ENCODE measurements around the gene HHLA2.
"Not testable (repeated sequence)": the region's sequence is repeated elsewhere in the genome, so short reads cannot be mapped to it uniquely, and the experiment has no call there.

Gene HHLA2

DNA sequence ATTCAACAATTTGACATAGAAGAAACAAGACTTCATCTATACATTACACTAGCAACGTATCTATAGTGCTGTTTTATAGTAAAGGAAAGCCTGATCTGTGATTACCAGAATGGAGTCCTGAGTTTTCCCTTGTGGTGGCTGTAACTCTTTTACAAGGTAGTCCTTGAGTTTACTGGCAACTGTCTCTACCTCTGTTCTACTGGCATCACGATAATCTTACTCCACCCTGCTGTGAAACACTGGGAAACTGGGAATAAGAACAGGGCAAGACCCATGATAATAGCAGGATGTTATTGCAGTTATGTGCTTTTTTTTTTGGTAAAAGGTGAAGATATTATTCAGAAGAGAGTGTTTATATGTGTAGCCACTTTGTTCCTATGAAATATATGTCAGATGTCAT, 12.4 kb upstream of the HHLA2 start:
- H3K27me3 ChIP-seq (replicated peaks; ENCODE audit: insufficient read depth, low read length) = no peaks in the 10 kb centered on the region
- 0 out of 2 replicates have a peak, but pooled peaks cover 3% of the 10 kb centered on the region for H3K4me1 ChIP-seq (ENCODE audit: low read length)
- no peak overlapping the region for H2AFZ ChIP-seq (ENCODE audit: low read length)
- H3K9me3 ChIP-seq (replicated peaks; ENCODE audit: insufficient read depth, low read length) = no peaks in the 10 kb centered on the region
- no peaks in the 10 kb centered on the region for H3K9me2 ChIP-seq (replicated peaks; ENCODE audit: insufficient read depth, low read length)
- no peak for DNase-seq
- H3K4me2 ChIP-seq (ENCODE audit: low read depth, low read length) = no peak overlapping the region
- no peak for TF ChIP-seq EZH2phosphoT487 (IDR thresholded peaks at IDR 0.05; ENCODE audit: low read length)
- TF ChIP-seq, protein P1, sequence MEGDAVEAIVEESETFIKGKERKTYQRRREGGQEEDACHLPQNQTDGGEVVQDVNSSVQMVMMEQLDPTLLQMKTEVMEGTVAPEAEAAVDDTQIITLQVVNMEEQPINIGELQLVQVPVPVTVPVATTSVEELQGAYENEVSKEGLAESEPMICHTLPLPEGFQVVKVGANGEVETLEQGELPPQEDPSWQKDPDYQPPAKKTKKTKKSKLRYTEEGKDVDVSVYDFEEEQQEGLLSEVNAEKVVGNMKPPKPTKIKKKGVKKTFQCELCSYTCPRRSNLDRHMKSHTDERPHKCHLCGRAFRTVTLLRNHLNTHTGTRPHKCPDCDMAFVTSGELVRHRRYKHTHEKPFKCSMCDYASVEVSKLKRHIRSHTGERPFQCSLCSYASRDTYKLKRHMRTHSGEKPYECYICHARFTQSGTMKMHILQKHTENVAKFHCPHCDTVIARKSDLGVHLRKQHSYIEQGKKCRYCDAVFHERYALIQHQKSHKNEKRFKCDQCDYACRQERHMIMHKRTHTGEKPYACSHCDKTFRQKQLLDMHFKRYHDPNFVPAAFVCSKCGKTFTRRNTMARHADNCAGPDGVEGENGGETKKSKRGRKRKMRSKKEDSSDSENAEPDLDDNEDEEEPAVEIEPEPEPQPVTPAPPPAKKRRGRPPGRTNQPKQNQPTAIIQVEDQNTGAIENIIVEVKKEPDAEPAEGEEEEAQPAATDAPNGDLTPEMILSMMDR (IDR thresholded peaks at IDR 0.05; ENCODE audit: low read length) = no peak
- TF ChIP-seq EZH2 (optimal IDR thresholded peaks at IDR 0.05; ENCODE audit: low read depth, low read length) = no peak
- H3F3A ChIP-seq (ENCODE audit: insufficient read depth, low read length) = no peaks in the 10 kb centered on the region
- H3K27ac ChIP-seq (ENCODE audit: low read length) = no peak overlapping the region
- H3K79me2 ChIP-seq (ENCODE audit: low read length) = no peaks in the 10 kb centered on the region
- H4K20me1 ChIP-seq (ENCODE audit: insufficient read depth, low read length) = no peaks in the 10 kb centered on the region
- no peak overlapping the region for H3K9ac ChIP-seq (ENCODE audit: low read length)
- H3K4me3 ChIP-seq (ENCODE audit: low read length) = no peak overlapping the region
- H3K36me3 ChIP-seq (replicated peaks; ENCODE audit: insufficient read depth, low read length) = no peaks in the 10 kb centered on the region

DNA sequence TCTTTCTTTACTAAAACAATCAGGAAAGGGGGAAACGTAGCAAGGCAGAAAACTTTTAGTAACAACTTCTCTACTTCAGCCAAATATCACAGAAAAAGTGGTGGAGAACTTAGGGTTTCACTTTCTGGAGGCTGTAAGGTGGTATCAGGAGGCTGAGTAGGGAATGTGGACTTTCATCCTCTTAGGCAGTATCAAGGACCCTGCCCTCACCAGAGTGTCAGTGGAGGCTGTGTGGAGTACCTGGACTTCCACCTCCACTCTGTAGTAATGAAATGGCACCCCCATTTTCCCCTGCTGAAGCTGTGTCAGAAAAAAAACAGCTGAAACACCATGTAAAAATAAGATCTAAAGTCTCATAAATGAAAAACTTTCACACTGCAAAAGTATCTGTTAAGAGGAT, 11.2 kb upstream of the HHLA2 start:
- Histone ChIP-seq H3K4me3 (ENCODE audit: low read length) (no peak overlapping the region), H3K27me3 (replicated peaks; ENCODE audit: insufficient read depth, low read length) (no peaks in the 10 kb centered on the region), H3K9me3 (replicated peaks; ENCODE audit: insufficient read depth, low read length) (no peaks in the 10 kb centered on the region), H3K79me2 (ENCODE audit: low read length) (no peaks in the 10 kb centered on the region), H3K4me1 (ENCODE audit: low read length) (0 out of 2 replicates have a peak, but pooled peaks cover 3% of the 10 kb centered on the region), H2AFZ (ENCODE audit: low read length) (no peak overlapping the region), H3K9me2 (replicated peaks; ENCODE audit: insufficient read depth, low read length) (no peaks in the 10 kb centered on the region), H4K20me1 (ENCODE audit: insufficient read depth, low read length) (no peaks in the 10 kb centered on the region), H3F3A (ENCODE audit: insufficient read depth, low read length) (no peaks in the 10 kb centered on the region), H3K27ac (ENCODE audit: low read length) (no peak overlapping the region), H3K36me3 (replicated peaks; ENCODE audit: insufficient read depth, low read length) (no peaks in the 10 kb centered on the region), H3K4me2 (ENCODE audit: low read depth, low read length) (no peak overlapping the region), H3K9ac (ENCODE audit: low read length) (no peak overlapping the region)
- no peak for DNase-seq
- TF ChIP-seq, protein P1 (IDR thresholded peaks at IDR 0.05; ENCODE audit: low read length) = no peak
- no peak for TF ChIP-seq EZH2 (optimal IDR thresholded peaks at IDR 0.05; ENCODE audit: low read depth, low read length)
- TF ChIP-seq EZH2phosphoT487 (IDR thresholded peaks at IDR 0.05; ENCODE audit: low read length) = no peak

DNA sequence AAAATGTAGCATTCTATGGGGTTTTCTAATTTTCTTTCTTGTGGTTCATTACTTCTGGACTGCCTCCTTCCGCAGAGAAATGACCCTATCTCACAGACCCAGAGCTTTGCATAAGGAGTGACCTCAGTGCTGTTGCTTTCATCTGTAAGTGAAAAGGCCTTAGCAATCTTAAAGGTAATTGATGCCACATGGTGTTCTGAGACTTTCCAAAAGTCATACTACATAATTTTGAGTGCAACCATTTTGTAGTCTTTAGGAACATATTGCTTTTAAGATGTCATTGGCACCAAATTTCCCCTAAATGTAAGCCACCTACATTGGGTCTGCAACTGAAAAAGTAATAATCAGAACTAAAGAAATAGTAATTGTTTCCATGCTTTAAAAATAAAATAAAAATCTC, 9.2 kb upstream of the HHLA2 start:
- H3K9me2 ChIP-seq (replicated peaks; ENCODE audit: insufficient read depth, low read length) = no peaks in the 10 kb centered on the region
- no peaks in the 10 kb centered on the region for H3K79me2 ChIP-seq (ENCODE audit: low read length)
- H3K36me3 ChIP-seq (replicated peaks; ENCODE audit: insufficient read depth, low read length) = no peaks in the 10 kb centered on the region
- H3K9me3 ChIP-seq (replicated peaks; ENCODE audit: insufficient read depth, low read length) = no peaks in the 10 kb centered on the region
- no peaks in the 10 kb centered on the region for H3K27me3 ChIP-seq (replicated peaks; ENCODE audit: insufficient read depth, low read length)
- H4K20me1 ChIP-seq (ENCODE audit: insufficient read depth, low read length) = no peaks in the 10 kb centered on the region
- TF ChIP-seq EZH2 (optimal IDR thresholded peaks at IDR 0.05; ENCODE audit: low read depth, low read length) = no peak
- TF ChIP-seq, protein P1 (IDR thresholded peaks at IDR 0.05; ENCODE audit: low read length) = no peak
- peaks cover under 1% of the 10 kb centered on the region; the same call in 1 of the 2 replicates for H3F3A ChIP-seq (ENCODE audit: insufficient read depth, low read length)
- H3K4me2 ChIP-seq (ENCODE audit: low read depth, low read length) = no peak overlapping the region
- no peak for DNase-seq
- H3K4me3 ChIP-seq (ENCODE audit: low read length) = no peak overlapping the region
- H3K9ac ChIP-seq (ENCODE audit: low read length) = no peak overlapping the region
- H3K4me1 ChIP-seq (ENCODE audit: low read length) = peaks cover 7% of the 10 kb centered on the region
- no peak overlapping the region for H2AFZ ChIP-seq (ENCODE audit: low read length)
- H3K27ac ChIP-seq (ENCODE audit: low read length) = no peak overlapping the region

DNA sequence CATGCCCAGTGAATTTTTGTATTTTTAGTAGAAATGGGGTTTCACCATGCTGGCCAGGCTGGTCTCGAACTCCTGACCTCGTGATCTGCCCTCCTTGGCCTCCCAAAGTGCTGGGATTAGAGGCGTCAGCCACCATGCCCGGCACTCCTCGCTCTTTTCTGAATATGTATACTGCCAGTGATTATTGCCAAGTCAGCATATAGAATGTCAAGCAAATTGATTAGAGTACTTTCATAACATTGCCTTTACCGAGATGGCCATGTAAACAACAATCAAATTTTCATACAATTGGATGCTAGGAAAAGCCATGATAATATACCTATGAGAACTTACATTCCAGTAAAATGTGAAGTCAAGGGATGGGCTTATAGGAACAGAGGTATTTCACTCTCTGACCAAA, 8.2 kb upstream of the HHLA2 start:
- DNase-seq; H3K79me2 ChIP-seq (ENCODE audit: low read length); H3K27ac ChIP-seq (ENCODE audit: low read length); H3K9me2 ChIP-seq (replicated peaks; ENCODE audit: insufficient read depth, low read length); H4K20me1 ChIP-seq (ENCODE audit: insufficient read depth, low read length); H2AFZ ChIP-seq (ENCODE audit: low read length); H3K4me3 ChIP-seq (ENCODE audit: low read length); H3K4me2 ChIP-seq (ENCODE audit: low read depth, low read length); H3K9me3 ChIP-seq (replicated peaks; ENCODE audit: insufficient read depth, low read length); H3K9ac ChIP-seq (ENCODE audit: low read length); H3K36me3 ChIP-seq (replicated peaks; ENCODE audit: insufficient read depth, low read length); H3K27me3 ChIP-seq (replicated peaks; ENCODE audit: insufficient read depth, low read length): not testable (repeated sequence)
- Histone ChIP-seq H3K4me1 (ENCODE audit: low read length) (peaks cover 18% of the 10 kb centered on the region), H3F3A (ENCODE audit: insufficient read depth, low read length) (peaks cover 11% of the 10 kb centered on the region)

All from MM.1S (cell line).